Right ventricle myocardium superior (tissue), 1 donor: ENCODE data around the gene NELL1. TPM values are rescaled to one million over a fixed set of nuclear protein-coding genes. Genes with fewer than 3 reads are reported as not detected.
"Not testable (repeated sequence)": the region's sequence is repeated elsewhere in the genome, so short reads cannot be mapped to it uniquely, and the experiment has no call there.

Experiments used
- ATAC-seq: fragments of 200-7000 bp; cut with Tn5 transposase; one replicate; pipeline ENCODE4 v1.9.1; 2020; ENCODE audit warnings: mild to moderate bottlenecking; ENCODE audit not compliant: poor library complexity
- DNase-seq: peaks from one replicate; pipeline ENCODE4 v3.0.0-alpha.2; 2020
- intact Hi-C: fragments of 100-400 bp; cut with DNase I; formaldehyde crosslinking; loops from one replicate; pipeline ENCODE4 v1.11.2; 2022
- total RNA-seq: library from RNA; stranded (reverse); fragmentation: NEBNext Ultra II Directional; extraction: Animal tissue kit (Norgen Biotek cat#: 25700); gene quantifications from one replicate; pipeline ENCODE4 v1.2.1, GENCODE V29; 2021
- donor health status: DM: no; HTN: yes; CAD: no; lungs with severe emphysema.

Gene NELL1
- total RNA-seq, 1 donor from 2014 or later: not detected

- intact Hi-C loops: no loop called here
Observed at GRCh38 chr11:21229224-21229623, 559.8 kb downstream of the NELL1 start.

GRCh38 chr11:21250196-21250595 is 580.8 kb downstream of the NELL1 start:
- intact Hi-C loops: no loop called here
- ATAC-seq (no peak), DNase-seq (no peak)

More at GRCh38 chr11:21229224-21229623, 559.8 kb downstream of the NELL1 start:
- ATAC-seq (no peak), DNase-seq (peak; percentile 24)

GRCh38 chr11:21254055-21254454 is 584.7 kb downstream of the NELL1 start:
- DNase-seq: no peak
- intact Hi-C loops: no loop called here
- ATAC-seq: no peak

- ATAC-seq (no peak), DNase-seq (no peak)
- intact Hi-C loops: no loop called here
Observed at GRCh38 chr11:21254790-21255189, 585.4 kb downstream of the NELL1 start.

- ATAC-seq: no peak
- intact Hi-C loops: no loop called here
- no peak for DNase-seq
Observed at GRCh38 chr11:21257461-21257860, 588.1 kb downstream of the NELL1 start.

- DNase-seq (no peak), ATAC-seq (no peak)
- intact Hi-C loops: no loop called here
Observed at GRCh38 chr11:21258414-21258813, 589.0 kb downstream of the NELL1 start.

GRCh38 chr11:21260101-21260500 is 590.7 kb downstream of the NELL1 start:
- intact Hi-C loops: no loop called here
- ATAC-seq (no peak), DNase-seq (no peak)

GRCh38 chr11:21262992-21263391 is 593.6 kb downstream of the NELL1 start:
- no peak for ATAC-seq
- intact Hi-C loops: no loop called here
- no peak for DNase-seq

- DNase-seq (no peak), ATAC-seq (no peak)
- intact Hi-C loops: no loop called here
Observed at GRCh38 chr11:21264125-21264524, 594.7 kb downstream of the NELL1 start.

- ATAC-seq (no peak), DNase-seq (no peak)
- intact Hi-C loops: no loop called here
Observed at GRCh38 chr11:21268036-21268435, 598.6 kb downstream of the NELL1 start.

- ATAC-seq, intact Hi-C loops, DNase-seq: not testable (repeated sequence)
Observed at GRCh38 chr11:21272139-21272538, 602.8 kb downstream of the NELL1 start.

- ATAC-seq (no peak), DNase-seq (no peak)
- intact Hi-C loops: no loop called here
Observed at GRCh38 chr11:21278840-21279239, 609.5 kb downstream of the NELL1 start.

- ATAC-seq (no peak), DNase-seq (no peak)
- intact Hi-C loops: no loop called here
Observed at GRCh38 chr11:21285104-21285503, 615.7 kb downstream of the NELL1 start.

GRCh38 chr11:21289686-21290085 is 620.3 kb downstream of the NELL1 start:
- intact Hi-C loops: no loop called here
- ATAC-seq (no peak), DNase-seq (no peak)

- no peak for ATAC-seq
- no peak for DNase-seq
- intact Hi-C loops: no loop called here
Observed at GRCh38 chr11:21295508-21295907, 626.1 kb downstream of the NELL1 start.

- DNase-seq (no peak), ATAC-seq (no peak)
- intact Hi-C loops: no loop called here
Observed at GRCh38 chr11:21301981-21302380, 632.6 kb downstream of the NELL1 start.

GRCh38 chr11:21306739-21307358 is 637.5 kb downstream of the NELL1 start:
- DNase-seq: no peak
- intact Hi-C loops: no loop called here
- no peak for ATAC-seq

- ATAC-seq (no peak), DNase-seq (no peak)
- intact Hi-C loops: no loop called here
Observed at GRCh38 chr11:21307874-21308273, 638.5 kb downstream of the NELL1 start.

GRCh38 chr11:21316591-21316990 is 647.2 kb downstream of the NELL1 start:
- intact Hi-C loops: no loop called here
- ATAC-seq: no peak
- DNase-seq: no peak

- intact Hi-C loops: no loop called here
- DNase-seq (no peak), ATAC-seq (no peak)
Observed at GRCh38 chr11:21321072-21321471, 651.7 kb downstream of the NELL1 start.

- ATAC-seq (no peak), DNase-seq (no peak)
- intact Hi-C loops: no loop called here
Observed at GRCh38 chr11:21321530-21321929, 652.1 kb downstream of the NELL1 start.
